ENCODE data around the gene EHMT1.

EHMT1 gene

GRCh38 chr9:137697832-137698231, 79.0 kb downstream of the EHMT1 start:
- Histone ChIP-seq H3K27me3 (ENCODE audit: control insufficient read depth, insufficient read depth, low read length) (no peaks in the 10 kb centered on the region), H3K4me1 (no peaks in the 10 kb centered on the region), H3K9ac (no peak overlapping the region), H3K79me2 (peaks cover 29% of the 10 kb centered on the region), H2AFZ (no peak overlapping the region), H3K4me2 (ENCODE audit: low read length) (no peak overlapping the region), H3K4me3 (ENCODE audit: low read depth, low read length) (no peak overlapping the region), H3K9me3 (ENCODE audit: control insufficient read depth, low read length) (no peaks in the 10 kb centered on the region), H3K27ac (no peak overlapping the region), H3K36me3 (ENCODE audit: control insufficient read depth, insufficient read depth, low read length) (no peaks in the 10 kb centered on the region)
- TF ChIP-seq CTCF (IDR thresholded peaks at IDR 0.05) = no peak

- Histone ChIP-seq H3K4me2 (ENCODE audit: low read length) (no peak overlapping the region), H3K79me2 (peaks cover 32% of the 10 kb centered on the region), H3K4me1 (no peaks in the 10 kb centered on the region), H3K9ac (no peak overlapping the region), H3K9me3 (ENCODE audit: control insufficient read depth, low read length) (no peaks in the 10 kb centered on the region), H3K4me3 (ENCODE audit: low read depth, low read length) (no peak overlapping the region), H2AFZ (no peak overlapping the region), H3K36me3 (ENCODE audit: control insufficient read depth, insufficient read depth, low read length) (no peaks in the 10 kb centered on the region), H3K27me3 (ENCODE audit: control insufficient read depth, insufficient read depth, low read length) (no peaks in the 10 kb centered on the region), H3K27ac (no peak overlapping the region)
- no peak for TF ChIP-seq CTCF (IDR thresholded peaks at IDR 0.05)
Measured at GRCh38 chr9:137700911-137701310, 82.1 kb downstream of the EHMT1 start.

- Histone ChIP-seq H3K27me3 (ENCODE audit: control insufficient read depth, insufficient read depth, low read length) (no peaks in the 10 kb centered on the region), H3K27ac (no peak overlapping the region), H2AFZ (no peak overlapping the region), H3K9me3 (ENCODE audit: control insufficient read depth, low read length) (no peaks in the 10 kb centered on the region), H3K36me3 (ENCODE audit: control insufficient read depth, insufficient read depth, low read length) (no peaks in the 10 kb centered on the region), H3K4me1 (no peaks in the 10 kb centered on the region), H3K79me2 (peaks cover 31% of the 10 kb centered on the region), H3K9ac (no peak overlapping the region), H3K4me2 (ENCODE audit: low read length) (no peak overlapping the region), H3K4me3 (ENCODE audit: low read depth, low read length) (no peak overlapping the region)
- TF ChIP-seq CTCF (IDR thresholded peaks at IDR 0.05) = no peak
Measured at GRCh38 chr9:137702615-137703379, 84.0 kb downstream of the EHMT1 start.

- Histone ChIP-seq H3K9ac (no peak overlapping the region), H3K9me3 (ENCODE audit: control insufficient read depth, low read length) (no peaks in the 10 kb centered on the region), H3K4me2 (ENCODE audit: low read length) (no peak overlapping the region), H3K36me3 (ENCODE audit: control insufficient read depth, insufficient read depth, low read length) (no peaks in the 10 kb centered on the region), H3K27me3 (ENCODE audit: control insufficient read depth, insufficient read depth, low read length) (no peaks in the 10 kb centered on the region), H3K4me3 (ENCODE audit: low read depth, low read length) (no peak overlapping the region), H2AFZ (no peak overlapping the region), H3K79me2 (peaks cover 32% of the 10 kb centered on the region), H3K27ac (no peak overlapping the region), H3K4me1 (no peaks in the 10 kb centered on the region)
- TF ChIP-seq CTCF (IDR thresholded peaks at IDR 0.05) = no peak
Measured at GRCh38 chr9:137703842-137704508, 85.2 kb downstream of the EHMT1 start.
